GM18870 (cell line): ENCODE results near the gene SLC17A7.

ENCODE experiments used
- ATAC-seq: cut with Tn5 transposase; IDR thresholded peaks from one replicate; pipeline ENCODE4 v1.9.1; 2021; ENCODE audit warnings: moderate library complexity; ENCODE audit not compliant: unreplicated experiment

SLC17A7 gene

DNA sequence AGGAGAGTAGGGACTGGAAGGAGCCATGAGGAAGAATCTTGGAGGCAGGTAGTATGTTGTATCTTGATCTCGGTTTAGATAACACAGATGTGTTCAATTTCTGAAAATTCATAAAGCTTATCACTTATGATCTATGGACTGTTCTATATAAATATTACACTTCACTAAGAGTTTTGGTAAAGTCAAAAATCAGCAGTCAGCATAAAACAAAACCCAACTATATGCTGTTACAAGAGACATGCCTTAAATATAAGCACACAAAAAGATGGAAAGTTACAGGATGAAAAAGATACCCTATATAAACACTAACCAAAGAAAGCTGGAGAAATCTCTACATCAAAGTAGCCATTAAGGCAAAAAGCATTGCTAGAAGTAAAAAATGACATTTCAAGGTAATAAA is 57.7 kb downstream of the SLC17A7 start:
- no peak for ATAC-seq

DNA sequence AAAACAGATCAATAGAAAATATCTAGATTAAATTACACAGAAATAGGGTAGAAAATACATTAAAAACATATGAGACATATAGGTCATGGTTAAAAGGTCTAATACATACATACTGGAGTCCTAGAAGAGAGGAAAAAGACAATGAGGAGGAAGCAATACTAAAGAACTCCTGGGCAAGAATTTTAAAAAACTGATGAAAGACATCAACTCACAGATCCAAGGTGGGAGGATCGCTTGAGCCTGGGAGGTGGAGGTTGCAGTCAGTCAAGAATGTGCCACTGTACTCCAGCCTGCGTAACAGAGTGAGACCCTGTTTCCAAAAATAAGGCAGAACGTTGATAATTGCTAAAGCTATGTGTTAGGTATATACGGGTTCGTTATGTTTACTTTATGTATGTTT is 58.7 kb downstream of the SLC17A7 start:
- no peak for ATAC-seq

- ATAC-seq, result no peak
Observed at GRCh38 chr19:49380391-49380790, 60.9 kb downstream of the SLC17A7 start.
